ENCODE measurements around the gene PIANP.

DNA sequence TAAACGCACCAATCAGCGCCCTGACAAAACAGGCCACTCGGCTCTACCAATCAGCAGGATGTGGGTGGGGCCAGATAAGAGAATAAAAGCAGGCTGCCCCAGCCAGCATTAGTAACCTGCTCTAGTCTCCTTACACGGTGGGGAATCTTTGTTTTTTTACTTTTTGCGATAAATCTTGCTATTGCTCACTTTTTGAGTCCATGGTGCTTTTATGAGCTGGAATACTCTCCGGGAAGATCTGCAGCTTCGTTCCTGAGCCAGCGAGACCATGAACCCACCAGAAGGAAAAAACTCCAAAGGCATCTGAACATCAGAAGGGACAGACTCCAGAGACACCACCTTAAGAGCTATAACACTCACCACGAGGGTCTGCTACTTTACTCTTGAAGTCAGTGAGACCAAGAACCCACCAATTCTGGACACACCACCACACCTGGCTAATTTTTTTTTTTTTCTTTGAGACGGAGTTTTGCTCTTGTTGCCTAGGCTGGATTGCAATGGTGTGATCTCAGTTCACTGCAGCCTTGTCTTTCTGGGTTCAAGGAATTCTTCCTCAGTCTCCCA lies 16.3 kb upstream of the PIANP start:
- no peak for TF ChIP-seq EZH2 (IDR thresholded peaks at IDR 0.05; ENCODE audit: insufficient read depth, low read length)
- TF ChIP-seq, protein P1, sequence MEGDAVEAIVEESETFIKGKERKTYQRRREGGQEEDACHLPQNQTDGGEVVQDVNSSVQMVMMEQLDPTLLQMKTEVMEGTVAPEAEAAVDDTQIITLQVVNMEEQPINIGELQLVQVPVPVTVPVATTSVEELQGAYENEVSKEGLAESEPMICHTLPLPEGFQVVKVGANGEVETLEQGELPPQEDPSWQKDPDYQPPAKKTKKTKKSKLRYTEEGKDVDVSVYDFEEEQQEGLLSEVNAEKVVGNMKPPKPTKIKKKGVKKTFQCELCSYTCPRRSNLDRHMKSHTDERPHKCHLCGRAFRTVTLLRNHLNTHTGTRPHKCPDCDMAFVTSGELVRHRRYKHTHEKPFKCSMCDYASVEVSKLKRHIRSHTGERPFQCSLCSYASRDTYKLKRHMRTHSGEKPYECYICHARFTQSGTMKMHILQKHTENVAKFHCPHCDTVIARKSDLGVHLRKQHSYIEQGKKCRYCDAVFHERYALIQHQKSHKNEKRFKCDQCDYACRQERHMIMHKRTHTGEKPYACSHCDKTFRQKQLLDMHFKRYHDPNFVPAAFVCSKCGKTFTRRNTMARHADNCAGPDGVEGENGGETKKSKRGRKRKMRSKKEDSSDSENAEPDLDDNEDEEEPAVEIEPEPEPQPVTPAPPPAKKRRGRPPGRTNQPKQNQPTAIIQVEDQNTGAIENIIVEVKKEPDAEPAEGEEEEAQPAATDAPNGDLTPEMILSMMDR (IDR thresholded peaks at IDR 0.05; ENCODE audit: insufficient read depth, low read depth, low read length): no peak
